ENCODE measurements around the gene SURF6. TPM values are rescaled to one million over a fixed set of nuclear protein-coding genes. Genes with fewer than 3 reads are reported as not detected.

The SURF6 gene
- 14.9 and 15.6 TPM in 2 replicates for total RNA-seq

- intact Hi-C loops (cut with micrococcal nuclease): loop anchor here (1.0 kb wide), 7 partner anchors 12 to 150 kb away; partner anchors contain the start of genes CACFD1, MED22, REXO4 and RPL7A
Observed at GRCh38 chr9:133335924-133336811, at the start of gene SURF6. Gene SURF6 (minus strand): TSS chr9:133336188. CDS start chr9:133336132, 56 bp downstream.

GRCh38 chr9:133385452-133385851, 49.5 kb upstream of the SURF6 start:
- intact Hi-C loops (cut with micrococcal nuclease): no loop called here

- intact Hi-C loops (cut with micrococcal nuclease): no loop called here
Observed at GRCh38 chr9:133384736-133385321, 48.8 kb upstream of the SURF6 start.

GRCh38 chr9:133383438-133383837, 47.5 kb upstream of the SURF6 start:
- intact Hi-C loops (cut with micrococcal nuclease): no loop called here

- intact Hi-C loops (cut with micrococcal nuclease): no loop called here
Observed at GRCh38 chr9:133382507-133383141, 46.6 kb upstream of the SURF6 start.

GRCh38 chr9:133380734-133381133, 44.7 kb upstream of the SURF6 start:
- intact Hi-C loops (cut with micrococcal nuclease): no loop called here

- intact Hi-C loops (cut with micrococcal nuclease): loop anchor here (10.0 kb wide), 2 partner anchors 685 to 975 kb away; partner anchors contain the start of genes BRD3 and TTF1
Observed at GRCh38 chr9:133379153-133380086, 43.4 kb upstream of the SURF6 start.

- intact Hi-C loops (cut with micrococcal nuclease): loop anchor here (10.0 kb wide), 2 partner anchors 686 to 974 kb away; partner anchors contain the start of genes BRD3 and TTF1
Observed at GRCh38 chr9:133378408-133378962, 42.5 kb upstream of the SURF6 start.

GRCh38 chr9:133377721-133378216, 41.8 kb upstream of the SURF6 start:
- intact Hi-C loops (cut with micrococcal nuclease): loop anchor here (10.0 kb wide), 2 partner anchors 687 to 973 kb away; partner anchors contain the start of genes BRD3 and TTF1

GRCh38 chr9:133377280-133377679, 41.3 kb upstream of the SURF6 start:
- intact Hi-C loops (cut with micrococcal nuclease): loop anchor here (10.0 kb wide), 2 partner anchors 688 to 972 kb away; partner anchors contain the start of genes BRD3 and TTF1

- intact Hi-C loops (cut with micrococcal nuclease): loop anchor here (1.0 to 10.0 kb wide), 9 partner anchors 20 to 971 kb away; partner anchors contain the start of genes BRD3, CACFD1, MED22 and REXO4
Observed at GRCh38 chr9:133375724-133376654, 40.0 kb upstream of the SURF6 start, which contains the start of the genes STKLD1 and SURF4. Gene STKLD1 (plus strand): TSS chr9:133376366. CDS start chr9:133376474, 108 bp downstream. Gene SURF4 (minus strand): TSS chr9:133376060. CDS start chr9:133375969, 91 bp downstream.

- intact Hi-C loops (cut with micrococcal nuclease): loop anchor here (10.0 kb wide), 2 partner anchors 690 to 970 kb away; partner anchors contain the start of genes BRD3 and TTF1
Observed at GRCh38 chr9:133375116-133375723, 39.2 kb upstream of the SURF6 start.

GRCh38 chr9:133374612-133375115, 38.7 kb upstream of the SURF6 start:
- intact Hi-C loops (cut with micrococcal nuclease): loop anchor here (10.0 kb wide), 2 partner anchors 690 to 970 kb away; partner anchors contain the start of genes BRD3 and TTF1

- intact Hi-C loops (cut with micrococcal nuclease): loop anchor here (10.0 kb wide), 2 partner anchors 693 to 967 kb away; partner anchors contain the start of genes BRD3 and TTF1
Observed at GRCh38 chr9:133372144-133372543, 36.2 kb upstream of the SURF6 start.

GRCh38 chr9:133371261-133371711, 35.3 kb upstream of the SURF6 start:
- intact Hi-C loops (cut with micrococcal nuclease): loop anchor here (1.0 to 10.0 kb wide), 8 partner anchors 15 to 966 kb away; partner anchors contain the start of genes BRD3, CACFD1, MED22 and RALGDS

GRCh38 chr9:133370685-133371084, 34.7 kb upstream of the SURF6 start:
- intact Hi-C loops (cut with micrococcal nuclease): loop anchor here (1.0 to 10.0 kb wide), 8 partner anchors 14 to 966 kb away; partner anchors contain the start of genes BRD3, CACFD1, MED22 and RALGDS

- intact Hi-C loops (cut with micrococcal nuclease): loop anchor here (2.0 to 10.0 kb wide), 3 partner anchors 249 to 965 kb away; partner anchors contain the start of genes BRD3, RALGDS and TTF1
Observed at GRCh38 chr9:133369933-133370332, 33.9 kb upstream of the SURF6 start.

Measured in T-helper 1 cell treated with Interleukin-12 subunit alpha and Interleukin-12 subunit beta and Interleukin-4 antibody, amounts not matched to agents 30 ng/mL and 1 ng/mL, for 36 hours (primary cell).